H1 (cell line): ENCODE measurements around the gene SLC25A21. TPM values are rescaled to one million over a fixed set of nuclear protein-coding genes. Genes with fewer than 3 reads are reported as not detected.

Source experiments
- CHD7 ChIP-seq: fragments of 300-600 bp; sonication (generic); IDR thresholded peaks from 2 replicates; pipeline ENCODE4 v1.7.1; 2012; ENCODE audit warnings: low read length, moderate library complexity, mild to moderate bottlenecking, inconsistent platforms; ENCODE audit not compliant: insufficient replicate concordance
- polyA plus RNA-seq, 7 experiments: library from polyadenylated mRNA; depleted of rRNA in 3 of 7; stranded (reverse) in 5 of 7; unstranded in 2 of 7; fragments of >200 nt in 5 of 7; fragments of 200-250 nt in 2 of 7; gene quantifications; 1 replicate in 5 of 7; 2 replicates in 1 of 7; 4 replicates in 1 of 7; pipeline versions ENCODE4 v1.2.1 to v1.2.3, GENCODE V29; 2011 to 2013; ENCODE audit warnings: missing spikeins in 2 of 7, mixed read lengths in 2 of 7
- total RNA-seq: library from RNA; stranded (reverse); fragmentation: NEBNext Ultra II Directional; extraction: Animal tissue kit (Norgen Biotek cat#: 25700); gene quantifications from 2 replicates; pipeline ENCODE4 v1.2.1, GENCODE V29; 2021

SLC25A21 gene
- total and polyA plus RNA-seq, 2 of the 8 experiments (the other 6 are each of a cell fraction or from before 2014, with no cell fraction given) = 6.9 to 15.7 TPM

- TF ChIP-seq CHD7 = no peak
Observed at GRCh38 chr14:37131205-37131604, 41.2 kb downstream of the SLC25A21 start (continued).
